Stimulated activated naive CD8-positive, alpha-beta T cell treated with anti-CD3 and anti-CD28 coated beads, Interleukin-15, Interleukin-2, amounts not matched to agents 100 ng/mL and 50 ng/mL, for 24 hours (primary cell): ENCODE results near the gene RSPRY1.
"Not testable (repeated sequence)": the region's sequence is repeated elsewhere in the genome, so short reads cannot be mapped to it uniquely, and the experiment has no call there.

ENCODE experiments used
- H3K27ac Mint-ChIP-seq: one replicate; pipeline ENCODE4 v1.8.0; 2021; ENCODE audit warnings: mild to moderate bottlenecking, mixed read lengths
- H3K27me3 Mint-ChIP-seq: one replicate; pipeline ENCODE4 v1.8.0; 2021; ENCODE audit warnings: mixed read lengths
- H3K36me3 Mint-ChIP-seq: one replicate; pipeline ENCODE4 v1.8.0; 2021; ENCODE audit warnings: low read depth, mixed read lengths
- H3K4me1 Mint-ChIP-seq: one replicate; pipeline ENCODE4 v1.8.0; 2021; ENCODE audit warnings: low read depth, mixed read lengths
- H3K4me3 Mint-ChIP-seq: one replicate; pipeline ENCODE4 v1.8.0; 2021; ENCODE audit warnings: mild to moderate bottlenecking, mixed read lengths
- H3K9me3 Mint-ChIP-seq: one replicate; pipeline ENCODE4 v1.8.0; 2021; ENCODE audit warnings: mixed read lengths

Gene RSPRY1

DNA sequence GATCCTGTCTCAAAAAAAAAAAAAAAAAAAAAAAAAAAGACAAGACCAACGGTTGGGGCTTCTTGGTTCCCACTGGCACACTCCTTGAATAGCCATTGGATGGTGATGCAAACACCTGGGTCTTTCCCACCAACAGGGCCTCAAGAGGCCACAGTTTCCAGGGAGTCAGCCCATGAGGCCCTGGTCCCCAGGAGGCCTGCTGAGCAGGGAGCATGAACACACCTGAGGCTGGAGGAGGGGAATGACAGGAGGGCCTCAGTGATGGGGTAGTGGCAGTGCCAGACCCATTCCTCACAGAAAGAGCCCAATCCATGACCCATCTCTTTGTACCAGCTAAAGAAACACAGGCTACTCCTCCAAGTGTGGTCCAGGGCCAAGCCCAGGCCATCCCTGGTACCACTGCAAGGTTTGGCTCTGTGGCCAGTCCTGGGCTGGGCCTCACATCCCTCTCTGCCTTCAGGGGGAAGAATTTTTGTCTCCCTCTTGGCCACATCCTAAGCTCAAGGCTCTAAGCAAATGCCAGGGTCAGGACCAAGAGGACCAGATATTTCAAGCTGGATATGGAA, 72.9 kb downstream of the RSPRY1 start:
- no peak overlapping the region for H3K27ac Mint-ChIP-seq
- H3K36me3 Mint-ChIP-seq = no peaks in the 10 kb centered on the region
- H3K4me1 Mint-ChIP-seq = peaks cover 15% of the 10 kb centered on the region
- no peaks in the 10 kb centered on the region for H3K9me3 Mint-ChIP-seq
- no peak overlapping the region for H3K4me3 Mint-ChIP-seq
- H3K27me3 Mint-ChIP-seq = no peaks in the 10 kb centered on the region

DNA sequence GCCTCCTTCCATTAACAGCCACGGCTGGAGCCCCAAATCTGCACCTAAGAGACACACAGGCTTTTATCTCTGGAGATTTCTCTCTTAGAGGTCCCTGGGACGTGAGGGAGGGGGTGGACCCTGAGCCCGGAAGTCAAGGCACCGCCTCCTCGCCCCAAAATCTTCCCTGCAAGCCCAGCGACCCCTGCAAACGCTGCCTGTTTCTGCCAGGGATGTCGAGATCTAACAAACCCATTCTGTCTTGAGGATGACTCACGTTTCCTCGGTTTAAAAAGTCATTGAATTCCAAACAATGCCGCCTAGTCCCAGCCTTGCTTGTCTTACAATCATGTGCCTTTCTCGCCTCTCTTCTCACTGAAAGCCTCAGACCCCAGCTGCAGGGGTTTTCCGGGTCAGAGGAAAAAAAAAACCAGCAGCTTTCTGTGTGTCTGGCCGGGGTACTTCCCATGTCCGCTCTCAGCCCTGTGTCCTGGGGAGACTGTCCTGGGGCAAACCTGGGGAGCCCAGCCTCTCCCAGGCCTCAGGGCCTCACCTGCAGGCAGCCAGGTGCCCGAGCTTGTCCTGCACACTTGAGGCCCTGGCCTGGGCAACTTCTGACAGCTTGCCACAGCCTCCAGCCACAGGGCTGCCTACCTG, 74.3 kb downstream of the RSPRY1 start:
- Mint-ChIP-seq H3K9me3 (no peaks in the 10 kb centered on the region), H3K36me3 (no peaks in the 10 kb centered on the region), H3K27me3 (no peaks in the 10 kb centered on the region), H3K4me3 (peak overlapping the region; percentile 37), H3K27ac (peak overlapping the region; percentile 74), H3K4me1 (peaks cover 21% of the 10 kb centered on the region)

DNA sequence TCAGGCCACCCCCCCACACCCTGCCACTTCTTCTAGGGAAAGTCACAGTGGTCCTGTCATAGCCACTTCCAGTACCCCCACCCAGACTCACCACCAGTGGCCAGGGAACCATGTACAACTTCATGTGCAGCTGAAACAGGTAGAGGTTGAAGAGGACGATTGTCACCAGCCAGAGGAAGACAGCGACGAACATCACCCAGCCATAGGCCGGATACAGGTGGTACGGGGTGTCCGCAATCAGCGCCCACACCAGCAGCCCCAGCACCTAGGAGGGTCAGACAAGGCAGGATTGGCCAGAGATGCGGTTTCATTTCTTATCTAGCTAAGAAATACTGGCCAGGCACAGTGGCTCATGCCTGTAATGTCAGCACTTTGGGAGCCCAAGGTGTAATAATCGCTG, 75.7 kb downstream of the RSPRY1 start:
- H3K9me3 Mint-ChIP-seq = no peaks in the 10 kb centered on the region
- H3K36me3 Mint-ChIP-seq = no peaks in the 10 kb centered on the region
- H3K4me3 Mint-ChIP-seq = no peak overlapping the region
- no peaks in the 10 kb centered on the region for H3K27me3 Mint-ChIP-seq
- no peak overlapping the region for H3K27ac Mint-ChIP-seq
- H3K4me1 Mint-ChIP-seq = peaks cover 35% of the 10 kb centered on the region

DNA sequence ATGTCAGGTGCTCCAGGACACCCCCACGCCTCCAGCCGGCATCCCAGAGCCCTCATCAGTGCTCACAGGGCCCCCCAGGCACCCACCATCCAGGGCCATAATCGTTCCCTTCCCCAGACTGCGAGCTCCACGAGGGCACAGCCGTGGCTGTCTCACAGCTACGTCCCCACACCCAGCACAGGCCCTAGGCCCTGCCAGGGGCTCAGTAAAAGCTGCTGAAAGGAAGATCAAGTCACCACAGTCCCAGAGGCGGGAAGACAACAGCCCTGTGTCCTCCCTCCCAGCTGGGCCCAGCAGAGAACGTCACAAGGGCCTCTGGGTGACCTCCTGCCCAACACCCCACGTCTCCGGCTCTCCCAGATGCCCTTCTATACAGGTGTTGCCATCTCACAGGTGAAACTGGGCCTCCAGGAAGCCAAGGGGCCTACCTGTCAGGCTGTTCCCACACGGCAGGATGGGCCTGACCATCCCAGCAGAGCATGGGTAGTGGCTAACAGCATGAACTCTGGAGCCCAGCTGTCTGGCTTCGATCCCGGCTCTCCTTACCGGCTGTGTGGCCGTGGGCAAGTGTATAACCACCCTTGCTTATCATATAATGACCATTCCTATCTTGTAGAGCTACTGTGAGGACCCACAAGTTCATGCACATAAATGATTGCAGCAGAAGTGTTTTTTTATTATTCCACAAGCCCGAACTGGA, 76.9 kb downstream of the RSPRY1 start:
- peaks cover 46% of the 10 kb centered on the region for H3K4me1 Mint-ChIP-seq
- H3K4me3 Mint-ChIP-seq = no peak overlapping the region
- H3K27me3 Mint-ChIP-seq = no peaks in the 10 kb centered on the region
- no peaks in the 10 kb centered on the region for H3K36me3 Mint-ChIP-seq
- H3K27ac Mint-ChIP-seq = no peak overlapping the region
- no peaks in the 10 kb centered on the region for H3K9me3 Mint-ChIP-seq

DNA sequence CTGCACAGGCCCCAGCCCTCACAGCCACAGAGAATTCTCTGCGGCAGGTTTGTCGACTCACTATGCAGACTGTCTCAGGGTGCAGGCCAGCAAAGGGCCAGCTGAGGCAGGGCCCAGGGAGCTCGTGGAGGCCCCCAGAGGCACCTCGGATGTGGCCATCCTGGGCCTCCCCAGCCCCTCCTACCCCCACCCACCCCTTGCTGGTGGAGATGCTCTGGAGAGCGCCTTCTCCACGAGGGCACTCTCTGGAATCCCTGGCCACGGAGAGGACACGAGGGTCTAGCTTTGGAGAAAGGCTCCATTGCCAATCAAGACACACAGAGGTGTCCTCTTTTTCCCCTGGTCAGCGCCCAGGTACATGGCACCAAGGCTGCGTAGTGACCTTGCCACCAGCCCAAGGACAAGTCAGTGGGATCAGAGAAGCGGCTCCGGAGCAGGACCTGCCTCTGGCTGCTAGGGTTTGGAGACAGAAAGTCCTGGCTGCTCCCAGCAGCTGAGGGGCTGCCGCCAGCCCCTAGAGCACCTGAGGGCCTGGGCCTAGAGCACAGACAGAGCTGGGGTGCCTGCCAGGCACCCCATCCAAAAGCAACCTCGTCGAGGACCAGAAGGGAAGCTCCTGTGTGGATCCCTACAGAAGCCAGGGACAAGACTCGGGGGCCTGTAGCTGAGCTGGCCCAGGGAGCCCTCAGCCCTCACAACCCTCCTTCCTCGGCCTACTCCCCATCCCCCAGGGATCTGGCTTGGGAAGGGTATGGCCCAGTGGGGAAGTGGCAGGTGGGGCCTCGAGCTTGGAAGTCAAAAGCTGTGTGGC, 77.6 kb downstream of the RSPRY1 start:
- peaks cover 54% of the 10 kb centered on the region for H3K4me1 Mint-ChIP-seq
- no peaks in the 10 kb centered on the region for H3K9me3 Mint-ChIP-seq
- no peak overlapping the region for H3K4me3 Mint-ChIP-seq
- H3K27me3 Mint-ChIP-seq = no peaks in the 10 kb centered on the region
- H3K36me3 Mint-ChIP-seq = no peaks in the 10 kb centered on the region
- no peak overlapping the region for H3K27ac Mint-ChIP-seq

DNA sequence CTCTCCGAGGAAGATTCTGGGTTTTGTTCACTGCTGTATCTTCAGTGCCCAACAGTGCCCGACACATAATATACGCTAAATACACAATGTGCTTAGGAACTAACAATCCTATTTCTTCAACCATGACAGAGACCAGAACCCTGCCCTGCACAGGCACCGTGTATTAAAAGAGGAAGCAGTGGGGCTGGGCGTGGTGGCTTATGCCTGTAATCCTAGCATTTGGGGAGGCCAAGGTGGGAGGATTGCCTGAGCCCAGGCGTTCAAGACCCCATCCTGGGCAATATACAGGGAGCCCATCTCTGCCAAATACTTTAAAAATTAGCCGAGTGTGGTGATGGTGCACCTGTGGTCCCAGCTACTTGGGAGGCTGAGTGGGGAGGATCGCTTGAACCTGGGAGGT, 78.3 kb downstream of the RSPRY1 start:
- no peaks in the 10 kb centered on the region for H3K27me3 Mint-ChIP-seq
- H3K9me3 Mint-ChIP-seq = no peaks in the 10 kb centered on the region
- no peak overlapping the region for H3K27ac Mint-ChIP-seq
- no peak overlapping the region for H3K4me3 Mint-ChIP-seq
- peaks cover 58% of the 10 kb centered on the region for H3K4me1 Mint-ChIP-seq
- no peaks in the 10 kb centered on the region for H3K36me3 Mint-ChIP-seq

DNA sequence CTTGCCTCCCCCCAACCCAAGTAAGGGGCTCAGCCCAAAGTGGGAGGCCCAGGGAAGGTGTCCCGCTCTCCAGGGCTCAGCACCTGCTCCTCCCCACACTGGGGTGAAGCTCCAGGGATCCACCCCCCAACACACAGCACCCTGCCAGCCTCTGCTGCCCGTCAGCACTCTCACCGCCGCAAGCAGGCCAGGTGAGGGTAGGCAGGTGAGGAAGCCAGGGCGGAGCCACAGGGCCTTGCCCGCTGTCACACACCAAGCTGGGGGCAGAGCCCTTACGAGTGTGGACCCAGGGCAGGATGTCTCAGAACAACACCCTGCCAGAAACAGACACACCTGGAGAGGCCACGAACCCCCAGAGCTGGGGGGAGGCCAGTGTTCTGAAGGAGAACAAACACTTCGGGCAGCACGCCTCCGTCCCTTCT, 78.8 kb downstream of the RSPRY1 start:
- peaks cover 53% of the 10 kb centered on the region for H3K4me1 Mint-ChIP-seq
- no peaks in the 10 kb centered on the region for H3K27me3 Mint-ChIP-seq
- H3K36me3 Mint-ChIP-seq = no peaks in the 10 kb centered on the region
- no peaks in the 10 kb centered on the region for H3K9me3 Mint-ChIP-seq
- no peak overlapping the region for H3K4me3 Mint-ChIP-seq
- H3K27ac Mint-ChIP-seq = no peak overlapping the region

DNA sequence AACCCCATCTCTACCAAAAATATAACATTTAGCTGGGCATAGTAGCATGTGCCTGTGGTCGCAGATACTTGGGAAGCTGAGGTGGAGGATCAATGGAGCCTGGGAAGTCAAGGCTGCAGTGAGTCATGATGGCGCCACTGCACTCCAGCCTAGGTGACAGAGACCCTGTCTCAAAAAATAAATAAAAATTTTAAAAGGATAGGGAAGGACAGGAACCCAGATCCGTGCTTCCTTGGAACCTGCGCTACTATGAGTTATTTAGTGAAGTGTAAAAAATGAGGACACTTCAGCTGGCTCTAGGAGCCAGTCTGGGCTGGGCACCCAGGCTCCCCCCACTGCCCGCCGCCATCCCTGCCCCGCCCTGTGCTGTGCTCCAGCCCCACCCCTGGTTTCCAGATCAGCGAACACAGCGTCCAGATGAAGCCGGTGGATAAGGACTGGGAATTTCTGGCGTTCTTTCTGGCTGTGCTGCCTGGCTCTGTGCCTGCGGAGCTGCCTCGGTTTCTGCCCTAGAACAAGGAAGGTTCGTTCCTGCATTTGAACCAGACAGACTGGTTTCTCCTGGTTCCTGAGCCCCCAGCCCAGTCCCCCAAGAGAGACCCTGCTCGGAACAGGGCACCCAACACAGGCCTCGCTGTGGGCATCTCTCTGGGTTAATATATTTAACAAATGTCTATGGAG, 79.9 kb downstream of the RSPRY1 start:
- H3K4me3 Mint-ChIP-seq = peak overlapping the region; percentile 16
- no peaks in the 10 kb centered on the region for H3K9me3 Mint-ChIP-seq
- no peaks in the 10 kb centered on the region for H3K36me3 Mint-ChIP-seq
- H3K4me1 Mint-ChIP-seq = peaks cover 43% of the 10 kb centered on the region
- H3K27me3 Mint-ChIP-seq = no peaks in the 10 kb centered on the region
- peak overlapping the region; percentile 71 for H3K27ac Mint-ChIP-seq

DNA sequence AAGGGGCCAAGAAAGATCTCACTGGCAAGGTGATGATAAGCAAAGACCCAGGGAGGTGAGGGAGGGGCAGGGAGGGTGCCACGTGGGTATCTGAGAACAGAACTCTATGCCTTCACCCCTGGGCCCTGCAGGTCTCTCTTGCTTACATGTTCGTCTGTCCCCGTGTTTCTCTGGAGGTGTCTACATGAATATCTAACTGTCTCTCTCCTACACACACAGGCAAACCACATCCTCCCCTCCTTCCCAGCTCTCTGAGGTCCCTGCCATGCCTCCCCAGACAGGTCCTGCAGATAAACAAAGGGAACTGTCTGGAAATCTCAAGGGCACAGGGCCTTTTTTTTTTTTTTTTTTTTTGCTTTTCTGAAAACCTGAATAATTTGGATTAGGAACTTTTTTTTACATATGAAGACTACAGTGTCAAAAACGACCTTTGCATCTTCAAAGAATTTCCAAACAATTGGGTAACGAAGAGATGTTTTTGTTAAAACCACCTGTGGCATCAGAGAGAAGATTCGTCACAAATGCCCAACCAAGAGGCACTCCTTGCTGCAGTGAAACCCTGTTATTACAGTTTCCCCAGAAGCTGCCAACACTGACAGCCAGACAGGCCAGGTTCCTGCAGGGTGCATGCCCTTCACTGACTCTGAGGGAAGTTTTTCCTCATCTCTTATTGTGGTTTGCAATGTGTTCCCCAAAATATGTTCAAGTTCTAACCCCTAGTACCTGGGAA, 80.6 kb downstream of the RSPRY1 start:
- Mint-ChIP-seq H3K27me3 (no peaks in the 10 kb centered on the region), H3K4me1 (peaks cover 43% of the 10 kb centered on the region), H3K4me3 (peak overlapping the region; percentile 16), H3K9me3 (no peaks in the 10 kb centered on the region), H3K36me3 (no peaks in the 10 kb centered on the region), H3K27ac (peak overlapping the region; percentile 71)

DNA sequence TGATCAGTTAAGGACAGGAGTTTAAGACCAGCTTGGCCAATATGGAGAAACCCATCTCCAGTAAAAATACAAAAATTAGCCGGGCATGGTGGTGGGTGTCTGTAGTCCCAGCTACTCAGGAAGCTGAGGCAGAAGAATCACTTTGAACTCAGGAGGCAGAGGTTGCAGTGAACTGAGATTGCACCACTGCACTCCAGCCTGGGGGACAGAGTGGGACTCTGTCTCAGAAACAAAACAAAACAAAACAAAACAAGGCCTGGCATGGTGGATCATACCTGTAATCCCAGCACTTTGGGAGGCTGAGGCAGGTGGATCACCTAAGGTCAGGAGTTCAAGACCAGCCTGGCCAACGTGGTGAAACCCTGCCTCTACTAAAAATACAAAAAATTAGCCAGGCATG, 81.2 kb downstream of the RSPRY1 start:
- H3K4me1 Mint-ChIP-seq = peaks cover 43% of the 10 kb centered on the region
- H3K9me3 Mint-ChIP-seq, H3K4me3 Mint-ChIP-seq, H3K36me3 Mint-ChIP-seq, H3K27me3 Mint-ChIP-seq: not testable (repeated sequence)
- H3K27ac Mint-ChIP-seq = peak overlapping the region; percentile 71

DNA sequence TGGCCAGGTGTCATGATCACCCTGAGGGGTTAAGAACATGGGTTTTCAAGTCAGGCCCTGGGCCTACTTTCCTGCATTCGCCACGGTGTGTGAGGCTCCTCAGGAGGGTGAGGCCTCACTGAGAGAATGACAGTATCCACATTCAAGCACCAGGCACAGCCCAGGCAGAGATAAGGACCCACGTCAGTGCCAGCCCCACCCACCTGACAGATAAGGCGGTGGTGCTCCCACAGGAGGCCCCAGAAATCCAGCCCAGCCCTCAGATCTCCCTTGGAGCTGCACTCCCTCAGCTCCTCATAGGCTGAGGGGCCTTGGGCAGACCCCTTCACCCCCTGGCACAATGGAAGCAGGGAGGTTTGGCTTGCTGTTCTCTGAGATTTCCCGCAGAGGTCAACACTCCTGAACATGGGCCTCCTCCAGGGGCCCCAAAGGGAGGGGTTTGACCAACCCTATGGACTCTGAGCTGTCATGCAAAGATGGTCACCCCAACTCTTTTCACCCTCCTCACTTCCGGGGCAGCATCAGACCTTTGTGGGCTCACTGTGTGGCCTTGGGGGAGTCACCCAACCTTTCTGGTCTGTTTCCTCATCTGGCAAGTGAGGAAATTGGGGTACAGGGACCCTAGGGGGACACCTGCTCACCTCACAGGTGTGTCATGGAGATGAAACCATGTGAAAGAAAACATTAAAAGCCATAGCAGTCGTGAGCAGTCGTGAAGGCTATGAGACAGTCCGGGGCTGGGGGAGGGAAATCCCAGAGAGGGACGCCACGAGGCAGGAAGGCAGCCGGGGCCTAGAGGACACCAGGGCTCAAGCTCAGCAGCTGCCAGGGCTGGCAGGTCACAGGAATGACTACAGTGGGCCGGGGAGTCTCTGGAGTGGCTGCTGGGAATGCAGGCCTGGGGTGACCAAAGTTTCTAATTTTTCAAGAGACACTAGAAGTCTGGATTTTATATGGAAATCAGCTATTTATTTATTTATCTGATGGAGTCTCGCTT, 83.0 kb downstream of the RSPRY1 start:
- no peak overlapping the region for H3K4me3 Mint-ChIP-seq
- no peaks in the 10 kb centered on the region for H3K36me3 Mint-ChIP-seq
- H3K4me1 Mint-ChIP-seq = peaks cover 43% of the 10 kb centered on the region
- peak overlapping the region; percentile 45 for H3K27ac Mint-ChIP-seq
- no peaks in the 10 kb centered on the region for H3K9me3 Mint-ChIP-seq
- H3K27me3 Mint-ChIP-seq = no peaks in the 10 kb centered on the region

DNA sequence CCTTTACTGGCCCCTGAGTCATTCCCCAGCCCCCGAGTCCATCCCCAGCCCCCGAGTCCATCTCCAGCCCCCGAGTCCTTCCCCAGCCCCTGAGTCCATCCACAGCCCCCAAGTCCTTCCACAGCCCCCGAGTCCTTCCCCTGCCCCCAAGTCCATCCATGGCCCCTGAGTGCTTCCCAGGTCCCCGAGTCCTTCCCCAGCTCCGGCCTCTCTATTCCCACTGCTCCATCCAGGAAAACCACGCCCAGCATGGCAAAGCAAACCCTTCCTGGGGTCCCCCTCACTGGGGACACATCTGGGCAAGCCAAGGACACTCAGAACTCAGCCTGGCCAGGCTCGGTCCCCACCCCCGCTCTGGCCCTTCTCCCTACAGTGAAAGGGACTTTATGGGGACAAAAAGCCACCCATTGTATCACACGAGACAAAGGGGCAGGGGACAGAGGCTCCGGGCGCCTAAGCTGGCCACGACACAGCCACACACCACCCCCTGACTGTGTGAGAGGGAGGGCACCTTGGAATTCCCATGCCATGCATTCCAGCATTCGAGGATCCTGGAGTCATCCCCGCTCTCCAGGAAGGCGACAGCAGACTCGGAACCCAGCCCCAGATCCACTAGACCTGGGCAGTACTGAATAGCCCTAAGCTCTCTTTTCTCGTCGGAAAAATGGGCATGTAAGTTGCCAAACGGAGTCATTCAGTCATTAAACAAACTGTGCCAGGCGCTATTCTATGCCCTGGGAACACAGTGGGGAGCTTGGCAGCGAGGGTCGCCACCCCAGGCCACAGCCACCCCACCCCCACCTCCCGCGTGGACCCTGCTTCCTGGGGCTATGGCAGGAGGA, 84.3 kb downstream of the RSPRY1 start:
- Mint-ChIP-seq H3K27ac (no peak overlapping the region), H3K36me3 (no peaks in the 10 kb centered on the region), H3K9me3 (no peaks in the 10 kb centered on the region), H3K4me1 (peaks cover 37% of the 10 kb centered on the region), H3K4me3 (no peak overlapping the region), H3K27me3 (no peaks in the 10 kb centered on the region)

DNA sequence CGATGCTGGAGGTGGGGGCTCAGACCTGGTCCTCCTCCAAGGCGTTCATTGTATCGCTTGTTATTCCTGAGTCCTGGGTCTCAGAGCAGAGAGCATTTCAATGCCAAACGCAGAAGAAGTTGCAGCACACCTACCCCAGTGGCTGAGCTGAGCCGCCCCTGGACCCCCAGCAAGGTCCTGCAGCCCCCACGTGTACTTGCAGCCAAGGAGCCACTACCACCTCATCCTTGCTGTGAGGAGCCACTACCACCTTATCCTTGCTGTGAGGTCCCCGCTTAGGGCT, 84.9 kb downstream of the RSPRY1 start:
- no peaks in the 10 kb centered on the region for H3K9me3 Mint-ChIP-seq
- H3K4me1 Mint-ChIP-seq = peaks cover 31% of the 10 kb centered on the region
- no peak overlapping the region for H3K4me3 Mint-ChIP-seq
- no peak overlapping the region for H3K27ac Mint-ChIP-seq
- no peaks in the 10 kb centered on the region for H3K36me3 Mint-ChIP-seq
- H3K27me3 Mint-ChIP-seq = no peaks in the 10 kb centered on the region
